HG02943 (cell line): ENCODE measurements around the gene INPP5D.
A peak's percentile ranks its signal among the peaks of the same experiment; 100 is the strongest.

ENCODE experiments used
- ATAC-seq: cut with Tn5 transposase; IDR thresholded peaks from one replicate; pipeline ENCODE4 v1.9.1; 2021; ENCODE audit warnings: mild to moderate bottlenecking, low read depth, moderate library complexity; ENCODE audit not compliant: unreplicated experiment

Gene INPP5D

DNA sequence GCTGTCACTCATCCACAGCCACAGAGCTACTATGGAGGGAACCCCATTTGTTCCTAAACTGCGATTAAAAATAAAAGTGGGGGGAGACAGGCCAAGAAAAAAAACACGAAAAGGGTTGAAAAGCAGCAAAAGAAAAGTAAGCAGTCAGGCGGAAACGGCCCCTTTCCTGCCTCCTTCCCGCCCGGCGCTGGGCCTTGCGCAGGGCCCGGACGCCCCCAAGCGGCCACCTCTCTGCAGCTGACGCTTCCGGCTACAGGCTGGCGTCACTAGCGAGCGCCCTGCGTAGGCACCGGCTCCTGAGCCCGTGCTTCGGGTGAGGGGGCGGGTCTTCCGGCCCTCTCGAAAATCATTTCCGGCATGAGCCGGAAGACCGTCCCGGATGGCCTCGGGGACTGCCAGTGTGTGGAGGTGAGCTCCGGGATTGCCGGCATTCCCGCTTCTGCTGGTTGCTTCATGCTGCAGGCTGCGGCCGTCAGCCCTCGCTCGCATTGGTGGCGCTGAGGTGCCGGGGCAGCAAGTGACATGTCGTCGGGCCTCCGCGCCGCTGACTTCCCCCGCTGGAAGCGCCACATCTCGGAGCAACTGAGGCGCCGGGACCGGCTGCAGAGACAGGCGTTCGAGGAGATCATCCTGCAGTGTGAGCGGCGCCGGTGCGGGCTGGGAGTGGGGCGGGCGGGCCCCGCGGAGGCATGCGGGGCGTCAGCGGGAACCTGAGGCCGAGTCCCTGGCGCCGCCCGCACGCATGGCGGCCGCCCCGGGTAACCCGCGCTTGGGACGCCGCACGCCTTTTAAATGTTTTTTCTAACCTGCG is 191.4 kb downstream of the INPP5D start, which contains the start of gene ATG16L1:
Gene ATG16L1, plus strand, starts transcription at position 368 of the 811 bp plus-strand sequence. Its CDS starts 155 bp downstream, at position 523.
- ATAC-seq, result peak; percentile 91

GRCh38 chr2:233252227-233252626 is 192.1 kb downstream of the INPP5D start:
- no peak for ATAC-seq

GRCh38 chr2:233255151-233255550 is 195.0 kb downstream of the INPP5D start:
- no peak for ATAC-seq

DNA sequence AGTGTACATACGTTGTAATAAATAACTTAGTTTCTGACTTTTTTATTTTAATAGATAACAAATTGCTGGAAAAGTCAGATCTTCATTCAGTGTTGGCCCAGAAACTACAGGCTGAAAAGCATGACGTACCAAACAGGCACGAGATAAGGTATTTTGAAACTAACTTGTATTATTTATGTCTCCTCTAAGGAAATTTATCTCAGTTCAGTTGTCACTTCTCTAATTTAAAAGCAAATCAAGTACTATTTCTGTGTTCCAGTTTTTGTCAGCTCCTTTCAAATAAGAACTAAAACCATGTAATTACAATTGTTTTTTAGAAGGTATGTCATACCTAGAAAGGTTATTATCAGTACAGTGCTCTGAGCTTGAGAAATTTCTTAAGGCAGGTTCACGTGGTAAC is 195.9 kb downstream of the INPP5D start:
- no peak for ATAC-seq
